Daoy (cell line): Measurements from ENCODE around the gene THAP5. TPM values are rescaled to one million over a fixed set of nuclear protein-coding genes. Genes with fewer than 3 reads are reported as not detected.
A peak's percentile ranks its signal among the peaks of the same experiment; 100 is the strongest.

Experiments
- DNase-seq: peaks from one replicate; pipeline ENCODE4 v3.0.0-alpha.2; 2015; ENCODE audit warnings: low read depth
- total RNA-seq: library from RNA; depleted of rRNA; stranded (reverse); fragments of >200 nt; shearing (Covaris generic); gene quantifications from 2 replicates; pipeline ENCODE4 v1.2.3, GENCODE V29; 2014; rRNA removed

THAP5 gene
- total RNA-seq, 1 experiment from 2014 or later: 39.6 TPM

GRCh38 chr7:108533712-108534111 lies 35.8 kb downstream of the THAP5 start:
- no peak for DNase-seq

- DNase-seq: no peak
These were observed 40.2 kb downstream of the THAP5 start for GRCh38 chr7:108529341-108529740.

DNA sequence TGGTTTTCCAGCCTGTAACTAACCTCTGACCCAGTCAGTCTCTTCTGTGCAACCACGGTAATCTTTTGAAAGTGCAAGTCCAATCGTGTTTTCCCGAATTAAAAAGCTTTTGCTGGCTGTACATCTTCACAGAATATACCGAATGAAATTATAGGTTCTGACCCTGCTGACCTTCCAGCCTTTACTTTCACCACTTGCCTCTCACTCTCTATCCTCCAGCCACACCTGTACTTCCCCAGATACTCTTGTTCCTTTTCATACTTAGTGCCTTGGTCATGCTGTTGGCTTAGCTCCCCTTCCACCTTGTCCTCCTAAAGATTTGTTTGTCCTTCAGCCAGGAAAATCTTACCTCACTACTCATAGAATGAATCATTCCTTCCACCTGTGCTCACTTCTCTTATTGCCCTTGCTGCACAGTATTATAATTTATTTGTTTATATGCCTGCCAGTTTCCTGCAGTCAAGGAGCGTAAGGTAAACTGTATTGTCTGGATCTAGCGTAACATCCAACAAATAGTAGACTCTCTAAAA lies 41.3 kb downstream of the THAP5 start:
- no peak for DNase-seq

DNA sequence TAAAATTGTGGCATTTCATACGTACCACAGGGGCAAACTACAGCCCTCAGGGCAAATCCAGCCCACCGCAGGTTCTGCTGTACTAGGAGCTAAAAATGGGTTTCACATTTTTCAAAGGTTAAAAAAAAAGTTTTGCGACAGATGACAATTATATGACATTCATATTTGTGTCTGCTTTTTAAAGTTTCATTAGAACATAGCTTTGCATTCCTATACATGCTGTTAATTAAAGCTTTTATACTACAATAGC lies 42.8 kb downstream of the THAP5 start:
- no peak for DNase-seq

GRCh38 chr7:108525985-108526767 lies 43.3 kb downstream of the THAP5 start, which contains the start of gene PNPLA8:
Gene PNPLA8 (minus strand): TSS chr7:108526135. CDS start chr7:108515491, 10,644 bp downstream.
- peak; percentile 100 for DNase-seq

GRCh38 chr7:108525327-108525984 lies 44.0 kb downstream of the THAP5 start:
- peak; percentile 92 for DNase-seq

DNA sequence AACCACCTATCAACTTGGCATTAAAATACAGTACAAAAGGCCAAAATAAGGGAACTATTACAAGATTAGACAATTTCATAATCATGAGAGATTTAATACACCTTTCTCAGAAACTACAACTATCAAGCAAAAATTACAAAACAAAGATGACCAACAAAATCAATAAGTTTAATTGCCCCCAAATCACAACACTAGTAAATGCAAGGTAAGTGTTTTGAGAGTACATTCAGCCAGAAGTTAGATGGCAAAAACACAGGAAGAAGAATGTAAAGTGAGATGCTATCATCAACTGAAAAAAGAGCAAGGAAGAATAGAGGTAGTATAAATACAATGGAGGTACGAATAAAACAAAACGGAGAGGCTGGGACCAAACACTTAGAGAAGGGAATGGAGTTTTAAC lies 46.7 kb downstream of the THAP5 start:
- DNase-seq: no peak

- no peak for DNase-seq
These were observed 51.6 kb downstream of the THAP5 start for GRCh38 chr7:108517951-108518350.

GRCh38 chr7:108515630-108516029 lies 53.9 kb downstream of the THAP5 start:
- DNase-seq: no peak

DNA sequence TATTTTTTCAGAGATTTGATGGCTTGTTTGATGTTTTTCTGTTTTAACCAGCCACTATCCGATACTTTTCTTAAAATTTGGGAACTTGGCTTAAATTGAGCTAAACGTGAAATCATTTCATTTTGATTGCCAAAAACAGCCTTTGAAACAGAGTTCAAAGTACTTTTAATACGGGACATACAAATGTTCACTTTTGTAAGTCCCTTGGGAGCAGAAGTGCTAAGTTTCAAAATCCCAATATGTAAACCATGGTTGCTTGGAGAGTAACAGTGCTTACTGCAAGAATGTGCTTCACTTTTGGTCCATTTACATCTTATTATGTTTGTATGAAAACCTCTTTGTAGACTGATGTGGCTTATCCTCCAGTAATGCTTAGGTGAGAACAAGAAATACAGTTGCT lies 54.5 kb downstream of the THAP5 start:
- no peak for DNase-seq

Other genes starting within 250 kb of the THAP5 start
- gene NRCAM, start 113.3 kb downstream of the THAP5 start, total RNA-seq: 0.11 and 1.0 TPM in 2 replicates
- 40.6 and 46.9 TPM in 2 replicates for gene PNPLA8, start 43.6 kb downstream of the THAP5 start, total RNA-seq
- gene DNAJB9, start 168 bp upstream of the THAP5 start, total RNA-seq: 26.0 and 27.2 TPM in 2 replicates